Gastroesophageal sphincter (tissue), 3 donors: ENCODE measurements around the gene UGT1A5.

ENCODE experiments used
- CTCF ChIP-seq, 4 experiments: fragments of 200-600 bp in 2 of 4; fragments of 450-650 bp in 2 of 4; sonication (generic) in 1 of 4; IDR thresholded peaks; one replicate each; pipeline ENCODE4 v1.5.1; 2017 to 2019; ENCODE audit warnings: antibody characterized with exemption in 4 of 4, mild to moderate bottlenecking in 2 of 4, moderate library complexity in 2 of 4
- EP300 ChIP-seq: sonication (generic); formaldehyde crosslinking; IDR thresholded peaks from one replicate; pipeline ENCODE4 v1.6.1; 2017; ENCODE audit warnings: antibody characterized with exemption, mild to moderate bottlenecking
- POLR2A ChIP-seq, 2 donors: fragments of 450-650 bp; IDR thresholded peaks; one replicate each; pipeline ENCODE4 v1.6.1; 2017; ENCODE audit warnings: antibody characterized with exemption in 2 of 2, mild to moderate bottlenecking in 2 of 2, moderate library complexity in 1 of 2

DNA sequence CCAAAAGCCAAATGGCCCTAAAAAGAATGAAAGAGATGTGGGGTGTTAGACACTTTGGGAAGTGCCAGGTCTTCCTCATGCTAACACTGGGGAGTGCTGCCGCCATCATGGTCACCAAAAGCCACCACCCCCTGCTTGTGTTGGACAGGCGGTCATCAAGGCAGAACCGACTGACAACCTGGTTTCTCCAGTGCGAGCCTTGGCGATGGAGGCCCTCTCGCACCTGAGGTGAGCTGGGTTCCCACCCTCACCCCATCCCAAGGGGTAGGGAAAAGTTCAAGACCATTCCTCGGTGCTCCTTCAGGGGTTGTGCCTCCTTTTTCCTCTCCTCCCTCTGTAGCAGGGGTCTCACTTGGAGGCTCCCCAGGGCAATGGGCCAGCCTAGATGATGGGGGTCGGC is 99.0 kb downstream of the UGT1A5 start:
- TF ChIP-seq CTCF (IDR thresholded peaks at IDR 0.05), result no peak
- no peak for TF ChIP-seq EP300
- no peak for TF ChIP-seq POLR2A (IDR thresholded peaks at IDR 0.05)
